Bronchial epithelial cell (primary cell): Measurements from ENCODE around the gene PCSK1. TPM values are rescaled to one million over a fixed set of nuclear protein-coding genes. Genes with fewer than 3 reads are reported as not detected.

ENCODE experiments used
- DNase-seq: peaks from one replicate; pipeline ENCODE4 v3.0.0-alpha.2; 2010; ENCODE audit warnings: low read depth
- FAIRE-seq: peaks from 2 replicates; lab custom pipeline; 2011; peaks lifted over from hg19 to GRCh38; lab: Jason Lieb, UNC
- H3K27me3 ChIP-seq: 2 replicates; pipeline ENCODE4 v1.5.1; 2011; ENCODE audit warnings: low read length; ENCODE audit not compliant: control insufficient read depth, insufficient read depth
- H3K36me3 ChIP-seq: 2 replicates; pipeline ENCODE4 v1.5.1; 2011; ENCODE audit warnings: low read length; ENCODE audit not compliant: control insufficient read depth, insufficient read depth
- H3K4me3 ChIP-seq: 2 replicates; pipeline ENCODE4 v1.5.1; 2011; ENCODE audit warnings: mild to moderate bottlenecking, low read depth, low read length, control low read depth
- CTCF ChIP-seq: IDR thresholded peaks from 2 replicates; pipeline ENCODE4 v1.5.1; 2011; ENCODE audit warnings: mild to moderate bottlenecking, moderate library complexity, low read length, control low read depth, inconsistent platforms; ENCODE audit not compliant: insufficient read depth, severe bottlenecking
- total RNA-seq: library from RNA; depleted of rRNA; stranded (reverse); fragments of >200 nt; gene quantifications from 2 replicates; pipeline ENCODE4 v1.2.1, GENCODE V29; 2014

Gene PCSK1
- total RNA-seq, 1 donor from 2014 or later = under 0.01 TPM

DNA sequence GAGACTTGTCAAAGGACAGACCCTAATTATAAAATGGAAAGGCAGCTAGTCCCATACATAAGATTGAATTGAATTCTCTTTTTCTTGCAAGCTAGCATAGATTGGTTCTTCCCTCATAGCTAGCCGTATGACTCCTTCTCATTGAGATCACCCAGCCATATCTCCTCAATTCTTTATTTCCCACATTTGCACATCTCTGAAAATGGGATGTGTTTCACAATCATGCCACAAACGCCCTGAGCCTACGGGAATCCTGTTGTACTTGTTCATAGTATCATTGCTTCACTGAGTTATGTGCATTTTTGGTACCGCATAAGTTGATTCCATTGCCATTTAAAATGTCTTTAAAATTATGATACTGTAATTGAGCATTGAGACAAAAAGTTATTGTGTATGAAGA is 90.5 kb downstream of the PCSK1 start:
- no peak for TF ChIP-seq CTCF
- H3K27me3 ChIP-seq = no peaks in the 10 kb centered on the region
- no peak overlapping the region for H3K4me3 ChIP-seq
- H3K36me3 ChIP-seq = no peaks in the 10 kb centered on the region
- DNase-seq (no peak), FAIRE-seq (no peak)

Other genes with a start within 250 kb of the PCSK1 start
- gene CAST, start 229.1 kb upstream of the PCSK1 start, total RNA-seq = 182 and 300 TPM in 2 replicates